SK-N-SH (cell line): ENCODE measurements around the gene PITPNM3. TPM values are rescaled to one million over a fixed set of nuclear protein-coding genes. Genes with fewer than 3 reads are reported as not detected.

ENCODE experiments used
- CTCF ChIA-PET: fragments of 300-600, 350-600 bp; formaldehyde crosslinking; extraction: SDS; loops from one replicate; lab custom pipeline; 2021; lab: Yijun Ruan, JAX
- POLR2A ChIA-PET: fragments of 350-600 bp; sonication (Branson Sonifier 250); formaldehyde crosslinking; extraction: SDS; loops from one replicate; lab custom pipeline; 2020; ENCODE audit warnings: antibody characterized with exemption, inconsistent platforms; lab: Yijun Ruan, JAX
- DNase-seq: peaks from one replicate; pipeline ENCODE4 v3.0.0; 2012
- H2AFZ ChIP-seq: fragments of 200-600 bp; sonication (generic); 2 replicates; pipeline ENCODE4 v1.8.1; 2016; ENCODE audit warnings: antibody characterized with exemption, mild to moderate bottlenecking, low read depth
- H3F3A ChIP-seq: fragments of 200-600 bp; sonication (generic); replicated peaks from 2 replicates; pipeline ENCODE3; 2016; ENCODE audit warnings: antibody characterized with exemption, mild to moderate bottlenecking; ENCODE audit not compliant: insufficient read depth
- H3K27ac ChIP-seq, 2 experiments: fragments of 200-500 bp in 1 of 2; fragments of 200-600 bp in 1 of 2; sonication (Bioruptor generic) in 1 of 2; sonication (generic), shearing (Covaris generic) in 1 of 2; 2 replicates each; pipeline versions ENCODE4 v1.5.1 to v1.6.1; 2014 to 2016; ENCODE audit warnings: low read depth in 2 of 2, inconsistent platforms in 1 of 2, low read length in 1 of 2, mild to moderate bottlenecking in 1 of 2, mixed read lengths in 1 of 2
- H3K27me3 ChIP-seq: fragments of 200-600 bp; sonication (generic), shearing (Covaris generic); 2 replicates; pipeline ENCODE4 v1.6.1; 2016; ENCODE audit warnings: mixed run types; ENCODE audit not compliant: insufficient read depth
- H3K36me3 ChIP-seq, 2 experiments: fragments of 200-500 bp in 1 of 2; fragments of 200-600 bp in 1 of 2; sonication (Bioruptor generic) in 1 of 2; sonication (generic) in 1 of 2; replicated peaks in 1 of 2; 2 replicates each; pipeline versions ENCODE3 to v1.5.1; 2014 to 2016; ENCODE audit warnings: low read length in 1 of 2, mild to moderate bottlenecking in 1 of 2; ENCODE audit not compliant: insufficient read depth in 2 of 2, control insufficient read depth in 1 of 2
- H3K4me1 ChIP-seq, 2 experiments: fragments of 200-500 bp in 1 of 2; fragments of 200-600 bp in 1 of 2; sonication (Bioruptor generic) in 1 of 2; sonication (generic), shearing (Covaris generic) in 1 of 2; 2 replicates each; pipeline versions ENCODE4 v1.5.1 to v1.6.1; 2014 to 2016; ENCODE audit warnings: low read depth in 1 of 2, low read length in 1 of 2, mixed run types in 1 of 2; ENCODE audit not compliant: insufficient read depth in 2 of 2, control insufficient read depth in 1 of 2
- H3K4me2 ChIP-seq: fragments of 200-600 bp; sonication (generic), shearing (Covaris generic); 2 replicates; pipeline ENCODE4 v1.6.1; 2017; ENCODE audit warnings: mixed run types
- H3K4me3 ChIP-seq, 2 experiments: fragments of 200-500 bp in 1 of 2; fragments of 200-600 bp in 1 of 2; sonication (Bioruptor generic) in 1 of 2; sonication (generic), shearing (Covaris generic) in 1 of 2; 2 replicates each; pipeline versions ENCODE4 v1.5.1 to v1.8.1; 2014 to 2016; ENCODE audit warnings: low read depth in 2 of 2, inconsistent platforms in 1 of 2, low read length in 1 of 2, mild to moderate bottlenecking in 1 of 2, mixed read lengths in 1 of 2, moderate library complexity in 1 of 2
- H3K79me2 ChIP-seq: fragments of 200-600 bp; sonication (generic); 2 replicates; pipeline ENCODE4 v1.8.1; 2017; ENCODE audit warnings: mild to moderate bottlenecking; ENCODE audit not compliant: insufficient read depth
- H3K9ac ChIP-seq: fragments of 200-600 bp; sonication (generic); 2 replicates; pipeline ENCODE4 v1.6.1; 2017; ENCODE audit warnings: mixed run types
- H3K9me2 ChIP-seq: fragments of 200-600 bp; sonication (generic); 2 replicates; pipeline ENCODE4 v1.6.1; 2017; ENCODE audit warnings: mixed run types
- H3K9me3 ChIP-seq: fragments of 200-600 bp; sonication (generic); 2 replicates; pipeline ENCODE4 v1.6.1; 2017; ENCODE audit warnings: mixed run types, mild to moderate bottlenecking, moderate library complexity
- H4K20me1 ChIP-seq: fragments of 200-600 bp; sonication (generic); 2 replicates; pipeline ENCODE4 v1.6.1; 2017; ENCODE audit warnings: mild to moderate bottlenecking, mixed run types; ENCODE audit not compliant: insufficient read depth
- CHD2 ChIP-seq: fragments of 150-350 bp; IDR thresholded peaks from 2 replicates; pipeline ENCODE4 v1.6.1; 2018; ENCODE audit warnings: low read length; ENCODE audit not compliant: partially characterized antibody
- ELF1 ChIP-seq: IDR thresholded peaks from 2 replicates; pipeline ENCODE4 v1.4.0; 2012
- FOXJ3 ChIP-seq: sonication (generic); formaldehyde crosslinking; IDR thresholded peaks from 2 replicates; pipeline ENCODE4 v1.5.1; 2020; ENCODE audit warnings: mild to moderate bottlenecking, missing genetic modification reagents
- GABPA ChIP-seq: IDR thresholded peaks from 2 replicates; pipeline ENCODE4 v1.4.0; 2012; ENCODE audit warnings: low read depth, mild to moderate bottlenecking
- JUND ChIP-seq: IDR thresholded peaks from 2 replicates; pipeline ENCODE4 v1.4.0; 2012
- MAX ChIP-seq: IDR thresholded peaks from 2 replicates; pipeline ENCODE4 v1.4.0; 2012; ENCODE audit warnings: low read depth
- MEF2A ChIP-seq: IDR thresholded peaks from 2 replicates; pipeline ENCODE4 v1.4.0; 2012; ENCODE audit warnings: low read depth, borderline replicate concordance
- NFIC ChIP-seq: IDR thresholded peaks from 2 replicates; pipeline ENCODE4 v1.4.0; 2012; ENCODE audit warnings: borderline replicate concordance
- NRF1 ChIP-seq: IDR thresholded peaks from 2 replicates; pipeline ENCODE4 v1.6.1; 2012; ENCODE audit warnings: low read depth, mild to moderate bottlenecking, low read length
- PBX3 ChIP-seq: IDR thresholded peaks from 2 replicates; pipeline ENCODE4; 2012
- POLR2AphosphoS5 ChIP-seq: IDR thresholded peaks from 2 replicates; pipeline ENCODE4 v1.6.1; 2012; ENCODE audit warnings: low read depth, low read length
- RFX5 ChIP-seq: IDR thresholded peaks from 2 replicates; pipeline ENCODE4 v1.6.1; 2012; ENCODE audit warnings: mild to moderate bottlenecking, improper control_type of control experiment, low read length
- RXRA ChIP-seq: IDR thresholded peaks from 2 replicates; pipeline ENCODE4 v1.4.0; 2012; ENCODE audit warnings: low read depth, mild to moderate bottlenecking, borderline replicate concordance
- SMC3 ChIP-seq: IDR thresholded peaks from 2 replicates; pipeline ENCODE4 v1.6.1; 2012; ENCODE audit warnings: low read depth, low read length, improper control_type of control experiment
- TAF1 ChIP-seq: IDR thresholded peaks from 2 replicates; pipeline ENCODE4 v1.6.1; 2012; ENCODE audit warnings: low read depth, mild to moderate bottlenecking, low read length, moderate library complexity, borderline replicate concordance
- TCF12 ChIP-seq: IDR thresholded peaks from 2 replicates; pipeline ENCODE4 v1.4.0; 2012
- TEAD4 ChIP-seq: IDR thresholded peaks from 2 replicates; pipeline ENCODE4 v1.4.0; 2012; ENCODE audit warnings: mild to moderate bottlenecking, borderline replicate concordance; ENCODE audit not compliant: insufficient read depth
- USF2 ChIP-seq: fragments of 150-350 bp; IDR thresholded peaks from 2 replicates; pipeline ENCODE4 v1.6.1; 2017; ENCODE audit warnings: antibody characterized with exemption, low read length, low read depth, borderline replicate concordance
- YY1 ChIP-seq: IDR thresholded peaks from 2 replicates; pipeline ENCODE4 v1.4.0; 2012; ENCODE audit warnings: low read depth, mild to moderate bottlenecking
- WGBS: methylation state at CpG from one replicate; pipeline ENCODE4 v1.1.6; 2017; ENCODE audit warnings: low lambda C conversion rate; 5-methylcytosine and 5-hydroxymethylcytosine counted together
- polyA plus RNA-seq, 3 experiments: library from polyadenylated mRNA; depleted of rRNA; stranded (reverse); fragments of >200 nt; gene quantifications; 2 replicates each; pipeline ENCODE4 v1.2.3, GENCODE V29; 2012
- TF ChIP-seq, protein P1 (sequence below): fragments of 150-350 bp; IDR thresholded peaks from 2 replicates; pipeline ENCODE4 v1.6.1; 2016; ENCODE audit warnings: mild to moderate bottlenecking, low read depth, low read length

The PITPNM3 gene
- polyA plus RNA-seq, 1 of the 3 experiments (the other 2 are of a cell fraction): 0.82 TPM

GRCh38 chr17:6525141-6525540 is 31.2 kb downstream of the PITPNM3 start:
- Histone ChIP-seq H3K27ac (no peak overlapping the region), H3K4me3 (no peak overlapping the region), H2AFZ (no peak overlapping the region), H3K9me3 (no peaks in the 10 kb centered on the region), H3K27me3 (no peaks in the 10 kb centered on the region), H3K79me2 (no peaks in the 10 kb centered on the region), H3K9me2 (no peaks in the 10 kb centered on the region), H3K36me3 (no peaks in the 10 kb centered on the region), H3K9ac (no peak overlapping the region), H3K4me1 (no peaks in the 10 kb centered on the region), H3K4me2 (no peak overlapping the region), H4K20me1 (no peaks in the 10 kb centered on the region), H3F3A (no peaks in the 10 kb centered on the region)
- CTCF ChIA-PET: interaction anchor here (1.6 kb wide), 1 partner anchor 52 kb away, joined by 3 read pairs; no protein-coding TSS in a partner anchor
- WGBS: 45% methylated on average over 2 of the region's 4 CpGs
- POLR2A ChIA-PET: no interaction called here
- no peak for TF ChIP-seq RXRA
- TF ChIP-seq SMC3: no peak
- TF ChIP-seq TAF1: no peak
- no peak for TF ChIP-seq TCF12
- no peak for DNase-seq

- Histone ChIP-seq H3K4me1 (no peaks in the 10 kb centered on the region), H3K9me3 (no peaks in the 10 kb centered on the region), H3K36me3 (no peaks in the 10 kb centered on the region), H3K4me2 (no peak overlapping the region), H2AFZ (no peak overlapping the region), H3K79me2 (no peaks in the 10 kb centered on the region), H3K9me2 (no peaks in the 10 kb centered on the region), H3K9ac (no peak overlapping the region), H3K4me3 (no peak overlapping the region), H4K20me1 (no peaks in the 10 kb centered on the region), H3K27me3 (no peaks in the 10 kb centered on the region), H3F3A (no peaks in the 10 kb centered on the region), H3K27ac (no peak overlapping the region)
- no peak for DNase-seq
- POLR2A ChIA-PET: no interaction called here
- 77% methylated on average over 4 of the region's 4 CpGs for WGBS
- TF ChIP-seq RXRA (no peak), CHD2 (no peak), TEAD4 (no peak), MAX (no peak), ELF1 (no peak), RFX5 (no peak), PBX3 (no peak), YY1 (no peak), NRF1 (no peak), GABPA (no peak), POLR2AphosphoS5 (no peak), TCF12 (no peak), MEF2A (no peak), USF2 (no peak), FOXJ3 (no peak), NFIC (no peak), SMC3 (no peak), JUND (no peak)
- TF ChIP-seq, protein P1, sequence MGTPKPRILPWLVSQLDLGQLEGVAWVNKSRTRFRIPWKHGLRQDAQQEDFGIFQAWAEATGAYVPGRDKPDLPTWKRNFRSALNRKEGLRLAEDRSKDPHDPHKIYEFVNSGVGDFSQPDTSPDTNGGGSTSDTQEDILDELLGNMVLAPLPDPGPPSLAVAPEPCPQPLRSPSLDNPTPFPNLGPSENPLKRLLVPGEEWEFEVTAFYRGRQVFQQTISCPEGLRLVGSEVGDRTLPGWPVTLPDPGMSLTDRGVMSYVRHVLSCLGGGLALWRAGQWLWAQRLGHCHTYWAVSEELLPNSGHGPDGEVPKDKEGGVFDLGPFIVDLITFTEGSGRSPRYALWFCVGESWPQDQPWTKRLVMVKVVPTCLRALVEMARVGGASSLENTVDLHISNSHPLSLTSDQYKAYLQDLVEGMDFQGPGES: no peak
- CTCF ChIA-PET: interaction anchor here (1.6 kb wide), 1 partner anchor 52 kb away, joined by 3 read pairs; no protein-coding TSS in a partner anchor
These were observed 31.8 kb downstream of the PITPNM3 start for GRCh38 chr17:6524520-6524919.
